Ishikawa (cell line): ENCODE data around the gene SBF2.

ENCODE experiments used
- CEBPB ChIP-seq: IDR thresholded peaks from 2 replicates; pipeline ENCODE4 v1.6.1; 2012
- CREB1 ChIP-seq: IDR thresholded peaks from 2 replicates; pipeline ENCODE4 v1.6.1; 2012; ENCODE audit warnings: low read depth
- EGR1 ChIP-seq: IDR thresholded peaks from 2 replicates; pipeline ENCODE4 v1.6.1; 2012
- EP300 ChIP-seq: IDR thresholded peaks from 2 replicates; pipeline ENCODE4 v1.6.1; 2012; ENCODE audit warnings: borderline replicate concordance
- FOXM1 ChIP-seq: IDR thresholded peaks from 2 replicates; pipeline ENCODE4 v1.6.1; 2012; ENCODE audit warnings: low read depth, borderline replicate concordance
- MAX ChIP-seq: IDR thresholded peaks from 2 replicates; pipeline ENCODE4 v1.6.1; 2012
- NFIC ChIP-seq: IDR thresholded peaks from 2 replicates; pipeline ENCODE4 v1.6.1; 2012
- RAD21 ChIP-seq: IDR thresholded peaks from 2 replicates; pipeline ENCODE4 v1.6.1; 2012; ENCODE audit warnings: low read depth
- REST ChIP-seq: IDR thresholded peaks from 2 replicates; pipeline ENCODE4 v1.6.1; 2012; ENCODE audit warnings: low read depth, mild to moderate bottlenecking
- TAF1 ChIP-seq: IDR thresholded peaks from 2 replicates; pipeline ENCODE4 v1.6.1; 2012; ENCODE audit warnings: low read depth, mild to moderate bottlenecking
- TCF12 ChIP-seq: IDR thresholded peaks from 2 replicates; pipeline ENCODE4 v1.6.1; 2012; ENCODE audit warnings: low read depth
- TEAD4 ChIP-seq: IDR thresholded peaks from 2 replicates; pipeline ENCODE4 v1.6.1; 2012
- YY1 ChIP-seq: IDR thresholded peaks from 2 replicates; pipeline ENCODE4 v1.6.1; 2012; ENCODE audit warnings: low read depth
- ZBTB7A ChIP-seq: IDR thresholded peaks from 2 replicates; pipeline ENCODE4 v1.6.1; 2012; ENCODE audit warnings: low read depth
- TF ChIP-seq, protein P1 (sequence below): IDR thresholded peaks from 2 replicates; pipeline ENCODE4 v1.6.1; 2012

SBF2 gene

DNA sequence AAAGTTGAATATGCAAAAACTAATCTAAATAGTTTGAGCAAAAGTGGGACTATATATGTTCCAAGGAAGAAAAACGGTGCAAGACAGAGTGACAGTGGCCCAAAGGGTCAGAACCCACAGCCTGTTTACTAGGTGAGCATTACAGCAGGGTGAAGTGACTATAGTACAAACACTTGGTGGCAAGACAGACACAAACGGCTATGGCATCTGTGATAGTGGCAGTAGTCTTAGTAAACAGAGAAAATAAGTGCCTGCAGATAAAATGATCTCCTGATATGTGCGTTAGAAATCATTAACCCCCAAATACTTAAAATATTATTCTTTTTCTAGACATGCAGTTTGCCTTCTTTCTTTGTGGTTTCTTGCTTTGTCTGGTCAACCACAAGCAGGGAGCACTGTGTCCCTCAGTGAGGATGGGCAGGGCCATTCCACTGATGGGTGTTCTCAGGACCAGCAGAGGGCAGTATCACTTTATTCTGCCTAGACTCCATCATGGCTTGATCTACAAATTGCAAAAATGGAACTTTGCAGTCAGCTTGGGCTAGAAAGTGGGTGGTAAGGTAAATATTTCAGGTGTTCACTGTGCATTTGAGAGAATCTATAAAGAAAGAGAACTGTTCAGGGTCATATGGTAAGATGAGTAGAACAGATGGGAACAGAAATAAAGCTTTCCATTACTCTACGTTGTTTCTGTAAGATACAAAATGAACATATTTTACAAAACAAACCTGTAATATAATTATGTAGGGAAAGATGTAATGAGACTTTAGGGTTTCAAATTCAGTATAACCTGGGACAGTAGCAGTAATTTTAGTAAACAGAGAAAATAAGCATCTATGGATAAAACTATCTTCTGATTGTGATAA lies 431.9 kb downstream of the SBF2 start:
- TF ChIP-seq YY1 (peak; percentile 45; the same call in 1 of the 2 replicates), EP300 (no peak), TCF12 (no peak), MAX (no peak), ZBTB7A (no peak), FOXM1 (no peak), TAF1 (no peak), CEBPB (no peak), RAD21 (peak; percentile 91), EGR1 (no peak), NFIC (no peak)
- TF ChIP-seq, protein P1, sequence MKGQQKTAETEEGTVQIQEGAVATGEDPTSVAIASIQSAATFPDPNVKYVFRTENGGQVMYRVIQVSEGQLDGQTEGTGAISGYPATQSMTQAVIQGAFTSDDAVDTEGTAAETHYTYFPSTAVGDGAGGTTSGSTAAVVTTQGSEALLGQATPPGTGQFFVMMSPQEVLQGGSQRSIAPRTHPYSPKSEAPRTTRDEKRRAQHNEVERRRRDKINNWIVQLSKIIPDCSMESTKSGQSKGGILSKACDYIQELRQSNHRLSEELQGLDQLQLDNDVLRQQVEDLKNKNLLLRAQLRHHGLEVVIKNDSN, result no peak

DNA sequence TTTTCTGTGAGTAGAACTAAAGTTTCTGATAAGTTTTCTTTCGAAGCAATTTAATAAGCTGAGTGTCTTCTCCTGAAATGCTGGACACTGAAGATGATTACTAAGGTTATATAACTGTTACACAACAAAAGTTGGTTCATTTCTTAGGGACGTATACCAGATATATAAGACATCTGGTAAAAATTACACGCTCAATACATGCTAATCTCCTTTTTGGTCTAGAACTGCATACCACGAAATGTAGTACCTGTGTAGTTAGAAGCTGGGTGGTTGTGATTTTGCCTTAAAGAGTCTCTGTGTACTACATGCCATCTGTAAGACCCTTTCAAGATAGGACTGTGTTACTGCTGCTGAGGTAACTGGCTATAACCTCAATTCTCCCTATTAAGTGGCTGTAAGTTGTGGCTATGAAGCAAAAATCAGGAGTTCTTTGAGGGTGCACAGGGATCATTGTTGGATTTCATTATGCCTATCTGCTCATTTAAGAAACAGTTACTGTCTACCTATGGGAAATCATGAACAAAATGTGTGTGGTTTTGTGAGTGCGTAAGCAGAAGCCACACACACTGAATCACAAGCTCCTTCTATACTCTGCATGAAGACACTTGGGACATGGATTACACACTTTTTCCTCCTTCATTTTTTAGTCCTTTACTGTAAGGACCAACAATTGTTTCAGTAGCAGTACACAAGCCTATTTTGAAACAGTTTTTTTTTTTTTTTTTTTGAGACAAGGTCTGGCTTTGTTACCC lies 434.3 kb downstream of the SBF2 start:
- TF ChIP-seq ZBTB7A, result no peak
- TF ChIP-seq MAX, result no peak
- no peak for TF ChIP-seq TEAD4
- TF ChIP-seq RAD21, result no peak
- no peak for TF ChIP-seq CREB1
- TF ChIP-seq FOXM1, result no peak
- no peak for TF ChIP-seq EGR1
- TF ChIP-seq TCF12, result no peak
- no peak for TF ChIP-seq REST
- TF ChIP-seq, protein P1, result no peak
- TF ChIP-seq YY1, result no peak

DNA sequence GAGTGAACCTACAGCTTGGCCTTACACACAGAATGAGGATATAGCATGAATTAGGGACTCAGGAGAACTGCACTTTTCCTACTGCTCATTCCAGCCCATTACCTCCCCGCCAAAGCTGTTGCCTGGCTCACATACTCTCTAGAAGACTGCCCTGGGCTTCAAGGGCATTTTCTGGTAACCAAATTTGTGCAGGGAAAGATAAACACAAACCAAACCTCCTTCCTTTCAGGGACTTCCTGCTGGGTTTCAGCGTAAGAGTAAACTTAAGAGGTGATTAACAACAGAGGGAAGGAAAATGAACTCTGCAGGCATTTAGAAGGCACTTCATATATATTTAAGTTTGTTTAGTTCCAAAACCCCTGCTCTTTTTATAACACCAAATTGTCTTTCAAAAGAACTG lies 435.2 kb downstream of the SBF2 start:
- TF ChIP-seq CREB1 (no peak), EP300 (no peak), EGR1 (no peak), YY1 (no peak), NFIC (no peak)
- TF ChIP-seq, protein P1, result no peak

DNA sequence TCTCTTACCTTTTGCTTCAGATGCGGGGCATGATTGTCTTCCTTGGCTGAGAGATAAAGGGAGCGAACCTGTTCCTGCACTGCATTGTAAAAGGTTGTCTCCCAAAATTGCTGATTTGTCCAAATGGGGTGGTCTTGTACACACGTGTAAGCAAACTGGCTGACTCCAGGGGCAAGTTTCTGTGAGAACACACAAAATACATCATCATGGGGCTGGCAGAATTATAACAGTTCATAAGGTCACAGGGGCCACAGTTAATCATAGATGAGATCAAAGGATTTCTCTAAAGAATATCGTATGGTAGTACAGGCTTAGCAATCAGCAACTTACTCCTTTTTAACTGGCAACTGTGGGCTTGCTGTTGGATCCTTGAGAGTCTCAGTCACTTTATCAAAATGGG lies 435.8 kb downstream of the SBF2 start:
- no peak for TF ChIP-seq CEBPB
- no peak for TF ChIP-seq RAD21
- no peak for TF ChIP-seq YY1
- TF ChIP-seq ZBTB7A, result no peak
- TF ChIP-seq CREB1, result no peak
- no peak for TF ChIP-seq EGR1
- no peak for TF ChIP-seq TCF12
- TF ChIP-seq, protein P1, result no peak
- no peak for TF ChIP-seq FOXM1
- no peak for TF ChIP-seq NFIC
- TF ChIP-seq TAF1, result no peak
- TF ChIP-seq TEAD4, result no peak
- no peak for TF ChIP-seq EP300
- TF ChIP-seq MAX, result no peak
- TF ChIP-seq REST, result no peak
